Activated CD4-positive, alpha-beta T cell treated with anti-CD3 and anti-CD28 coated beads, Interleukin-2, Interleukin-6, amounts not matched to agents 100 ng/mL and 50 ng/mL, durations not matched to agents 16 hours and 8 hours (primary cell): ENCODE measurements around the gene ATP13A4.

Source experiments
- DNase-seq: peaks from one replicate; pipeline ENCODE4 v3.0.0-alpha.2; 2020

Gene ATP13A4

GRCh38 chr3:193554811-193555210, at the start of gene ATP13A4:
ATP13A4 (minus strand) TSS chr3:193554895; CDS start chr3:193554799, 96 bp downstream.
- DNase-seq, result no peak

- DNase-seq, result no peak
These were observed 44.7 kb upstream of the ATP13A4 start for GRCh38 chr3:193599393-193599792.

- no peak for DNase-seq
These were observed 43.5 kb upstream of the ATP13A4 start for GRCh38 chr3:193598202-193598601.

GRCh38 chr3:193595939-193596487, 41.3 kb upstream of the ATP13A4 start:
- no peak for DNase-seq

GRCh38 chr3:193594946-193595689, 40.4 kb upstream of the ATP13A4 start:
- DNase-seq, result no peak

- DNase-seq, result peak; percentile 66
These were observed 39.0 kb upstream of the ATP13A4 start for GRCh38 chr3:193593668-193594030.

- DNase-seq, result peak; percentile 97
These were observed 38.4 kb upstream of the ATP13A4 start, which contains the start of gene OPA1 for GRCh38 chr3:193592841-193593667. OPA1 (plus strand) TSS chr3:193593208; CDS start chr3:193593378, 170 bp downstream.

- no peak for DNase-seq
These were observed 35.6 kb upstream of the ATP13A4 start for GRCh38 chr3:193590088-193590856.

GRCh38 chr3:193589616-193590015, 34.9 kb upstream of the ATP13A4 start:
- DNase-seq, result no peak

GRCh38 chr3:193589129-193589528, 34.4 kb upstream of the ATP13A4 start:
- DNase-seq, result no peak

- no peak for DNase-seq
These were observed 31.8 kb upstream of the ATP13A4 start for GRCh38 chr3:193586526-193586925.

- DNase-seq, result no peak
These were observed 30.8 kb upstream of the ATP13A4 start for GRCh38 chr3:193585530-193585929.

- no peak for DNase-seq
These were observed 19.9 kb upstream of the ATP13A4 start for GRCh38 chr3:193574488-193575070.

- DNase-seq, result no peak
These were observed 18.9 kb upstream of the ATP13A4 start for GRCh38 chr3:193573403-193574191.

- peak; percentile 74 for DNase-seq
These were observed 17.8 kb upstream of the ATP13A4 start for GRCh38 chr3:193572426-193572908.

- no peak for DNase-seq
These were observed 14.4 kb upstream of the ATP13A4 start for GRCh38 chr3:193569119-193569518.

- no peak for DNase-seq
These were observed 9.3 kb upstream of the ATP13A4 start for GRCh38 chr3:193564012-193564411.

- DNase-seq, result no peak
These were observed 8.7 kb upstream of the ATP13A4 start for GRCh38 chr3:193563426-193563825.

GRCh38 chr3:193560870-193561269, 6.2 kb upstream of the ATP13A4 start:
- no peak for DNase-seq

GRCh38 chr3:193560091-193560490, 5.4 kb upstream of the ATP13A4 start:
- DNase-seq, result no peak

- peak; percentile 28 for DNase-seq
These were observed 4.4 kb upstream of the ATP13A4 start for GRCh38 chr3:193559100-193559499.

- no peak for DNase-seq
These were observed 2.1 kb upstream of the ATP13A4 start for GRCh38 chr3:193556841-193557240.
